Measurements from ENCODE around the gene KLF18. TPM values are rescaled to one million over a fixed set of nuclear protein-coding genes. Genes with fewer than 3 reads are reported as not detected.
A peak's percentile ranks its signal among the peaks of the same experiment; 100 is the strongest.

The KLF18 gene
- total and polyA plus RNA-seq, 5 donors: not detected

DNA sequence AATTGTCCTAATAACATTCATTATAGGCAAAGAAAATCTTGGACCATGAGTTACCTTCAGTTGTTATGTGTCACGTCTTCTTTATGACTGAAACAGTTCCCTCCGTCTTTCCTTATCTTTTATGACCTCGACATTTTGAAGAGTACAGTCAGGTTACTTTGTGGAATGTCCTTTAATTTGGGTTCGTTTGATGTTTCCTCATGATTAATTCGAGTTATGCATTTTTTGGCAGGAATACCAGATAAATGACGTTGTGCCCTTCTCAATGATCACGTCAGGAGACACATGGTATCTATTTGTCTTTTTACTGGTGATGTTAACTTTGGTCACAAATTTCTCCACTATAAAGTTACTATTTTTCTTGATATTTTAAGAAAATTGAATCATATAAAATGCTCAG, 40.1 kb downstream of the KLF18 start:
- Histone ChIP-seq H3K4me3 (ENCODE audit: low read length) (no peak overlapping the region), H3K27me3 (ENCODE audit: control insufficient read depth, insufficient read depth) (no peaks in the 10 kb centered on the region), H3K27ac (ENCODE audit: low read length) (no peak overlapping the region), H3K4me1 (ENCODE audit: control insufficient read depth, insufficient read depth, low read length) (no peaks in the 10 kb centered on the region), H3K9me3 (ENCODE audit: control insufficient read depth, low read length) (no peaks in the 10 kb centered on the region)
- DNase-seq (no peak), ATAC-seq (no peak)
- 61% methylated on average over 7 of the region's 7 CpGs for WGBS
- intact Hi-C loops (cut with DNase I): no loop called here

DNA sequence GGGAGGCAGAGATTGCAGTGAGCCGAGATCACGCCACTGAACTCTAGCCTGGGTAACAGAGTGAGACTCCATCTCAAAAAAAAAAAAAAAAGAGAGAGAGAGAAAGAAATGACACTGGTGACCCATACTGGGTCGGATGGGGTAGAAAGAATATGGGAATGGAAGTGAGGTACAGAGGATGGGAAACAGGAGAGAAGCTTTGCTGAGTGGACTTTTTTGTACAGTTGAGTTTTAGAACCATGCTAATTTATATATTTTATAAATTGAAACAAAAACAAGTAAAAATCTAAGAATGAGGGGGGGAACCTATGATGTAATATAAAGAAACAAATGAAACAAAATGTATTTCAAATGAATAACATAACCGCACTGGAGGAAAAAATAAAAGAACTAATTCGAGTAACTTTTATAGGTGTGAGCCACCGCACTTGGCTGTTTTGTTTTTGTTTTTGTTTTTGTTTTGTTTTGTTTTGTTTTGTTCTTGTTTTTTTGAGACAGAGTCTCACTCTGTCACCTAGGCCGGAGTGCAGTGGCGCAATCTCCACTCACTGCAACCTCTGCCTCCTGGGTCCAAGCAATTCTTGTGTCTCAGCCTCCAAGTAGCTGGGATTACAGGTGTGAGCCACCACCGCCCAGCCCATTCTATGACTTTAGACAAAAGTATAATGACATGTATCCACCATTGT, 41.1 kb downstream of the KLF18 start:
- Histone ChIP-seq H3K27me3 (ENCODE audit: control insufficient read depth, insufficient read depth) (no peaks in the 10 kb centered on the region), H3K4me3 (ENCODE audit: low read length) (no peak overlapping the region), H3K27ac (ENCODE audit: low read length) (no peak overlapping the region), H3K9me3 (ENCODE audit: control insufficient read depth, low read length) (no peaks in the 10 kb centered on the region), H3K4me1 (ENCODE audit: control insufficient read depth, insufficient read depth, low read length) (no peaks in the 10 kb centered on the region)
- no peak for DNase-seq
- no peak for ATAC-seq
- intact Hi-C loops (cut with DNase I): no loop called here
- 92% methylated on average over 9 of the region's 9 CpGs for WGBS

DNA sequence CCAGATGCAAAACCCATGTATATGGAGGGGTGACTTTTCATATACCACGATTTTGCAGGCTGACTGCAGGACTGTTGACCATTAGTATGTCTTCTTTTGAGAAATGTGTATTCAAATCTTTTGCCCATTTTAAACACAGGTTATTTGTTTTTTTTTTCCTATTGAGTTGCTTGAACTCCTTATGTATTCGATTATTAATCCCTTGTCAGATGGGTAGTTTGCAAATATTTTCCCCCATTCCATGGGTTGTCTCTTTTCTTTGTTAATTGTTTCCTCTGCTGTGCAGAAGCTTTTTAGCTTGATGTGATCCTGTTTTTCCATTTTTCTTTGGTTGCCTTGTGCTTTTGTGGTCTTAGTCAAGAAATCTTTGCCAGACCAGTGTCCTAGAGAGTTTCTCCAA, 47.4 kb downstream of the KLF18 start:
- Histone ChIP-seq H3K27ac (ENCODE audit: low read length) (no peak overlapping the region), H3K27me3 (ENCODE audit: control insufficient read depth, insufficient read depth) (no peaks in the 10 kb centered on the region), H3K4me3 (ENCODE audit: low read length) (no peak overlapping the region), H3K9me3 (ENCODE audit: control insufficient read depth, low read length) (no peaks in the 10 kb centered on the region), H3K4me1 (ENCODE audit: control insufficient read depth, insufficient read depth, low read length) (no peaks in the 10 kb centered on the region)
- no peak for ATAC-seq
- 88% methylated on average over 2 of the region's 2 CpGs for WGBS
- DNase-seq: no peak
- intact Hi-C loops (cut with DNase I): no loop called here

DNA sequence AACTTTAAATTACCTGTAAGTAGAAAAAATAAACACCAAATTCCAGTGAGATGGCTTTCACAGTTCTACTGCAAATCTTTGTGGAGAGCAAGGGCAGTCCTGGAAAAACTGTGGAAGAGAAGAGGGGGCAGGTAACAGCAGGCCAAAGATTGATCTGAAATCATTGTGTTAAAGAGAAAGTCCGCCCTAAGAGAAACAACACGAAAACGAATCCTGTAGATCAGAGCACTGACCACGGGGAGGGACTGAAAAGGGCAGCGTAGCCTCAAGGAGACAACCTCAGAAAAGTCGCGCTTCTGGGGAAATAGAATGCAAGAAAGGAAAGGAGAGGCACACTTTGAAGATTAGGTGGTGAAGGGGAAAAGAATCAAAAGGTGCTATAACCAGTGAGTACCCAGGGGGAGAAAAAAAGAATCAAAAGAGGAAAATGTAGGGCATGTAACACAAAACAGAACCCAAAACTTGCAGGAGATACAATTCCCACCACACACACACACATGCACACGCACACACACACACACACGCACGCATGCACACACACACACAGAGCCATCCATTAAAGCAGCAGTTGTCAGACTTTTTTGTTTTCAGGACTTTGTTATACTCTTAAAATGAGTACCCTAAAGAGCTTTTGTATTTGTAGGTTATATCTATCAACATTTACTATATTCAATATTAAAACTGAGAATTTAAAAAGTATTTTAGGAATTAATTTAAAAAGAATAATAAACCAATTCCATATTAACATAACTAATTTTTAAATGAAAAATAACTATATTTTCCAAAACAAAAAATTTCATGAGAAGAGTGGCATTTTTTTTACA, 50.8 kb downstream of the KLF18 start:
- Histone ChIP-seq H3K4me3 (ENCODE audit: low read length) (no peak overlapping the region), H3K27ac (ENCODE audit: low read length) (no peak overlapping the region), H3K9me3 (ENCODE audit: control insufficient read depth, low read length) (no peaks in the 10 kb centered on the region), H3K4me1 (ENCODE audit: control insufficient read depth, insufficient read depth, low read length) (no peaks in the 10 kb centered on the region), H3K27me3 (ENCODE audit: control insufficient read depth, insufficient read depth) (no peaks in the 10 kb centered on the region)
- no peak for DNase-seq
- no peak for ATAC-seq
- 76% methylated on average over 10 of the region's 10 CpGs for WGBS
- intact Hi-C loops (cut with DNase I): no loop called here

DNA sequence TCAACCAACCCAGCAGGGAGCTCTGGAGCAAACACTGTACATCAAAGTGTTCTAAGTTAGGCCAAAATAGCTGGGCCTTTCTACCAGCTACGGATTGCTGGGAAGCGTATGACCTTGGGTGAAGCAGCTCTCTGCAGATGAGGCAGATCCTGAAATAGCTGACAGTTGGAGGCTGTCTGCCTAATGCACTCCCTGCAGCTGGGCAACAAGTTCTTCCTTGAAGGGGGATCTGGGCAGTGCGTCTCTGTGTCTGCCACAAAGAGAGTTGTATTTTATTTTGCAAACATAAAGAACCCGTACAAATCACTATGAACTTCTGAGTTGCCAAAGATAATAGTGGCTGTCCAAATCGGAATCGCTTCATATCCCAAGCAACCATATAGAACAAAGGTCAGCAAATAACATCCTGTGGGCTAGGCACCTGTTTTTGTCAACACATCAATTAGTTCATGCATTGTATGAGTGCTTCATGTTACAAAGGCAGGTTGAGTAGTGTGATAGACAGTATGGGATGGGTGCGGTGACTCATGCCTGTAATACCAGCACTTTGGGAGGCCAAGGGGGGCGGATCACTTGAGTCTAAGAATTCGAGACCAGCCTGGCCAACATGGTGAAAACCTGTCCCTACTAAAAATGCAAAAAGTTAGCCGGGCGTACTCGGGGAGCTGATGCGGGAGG, 51.9 kb downstream of the KLF18 start:
- Histone ChIP-seq H3K27ac (ENCODE audit: low read length) (no peak overlapping the region), H3K4me3 (ENCODE audit: low read length) (no peak overlapping the region), H3K4me1 (ENCODE audit: control insufficient read depth, insufficient read depth, low read length) (no peaks in the 10 kb centered on the region), H3K9me3 (ENCODE audit: control insufficient read depth, low read length) (no peaks in the 10 kb centered on the region), H3K27me3 (ENCODE audit: control insufficient read depth, insufficient read depth) (no peaks in the 10 kb centered on the region)
- ATAC-seq (peak; percentile 69 to 78), DNase-seq (no peak)
- intact Hi-C loops (cut with DNase I): no loop called here
- 63% methylated on average over 13 of the region's 13 CpGs for WGBS

Other genes with a start within 250 kb of the KLF18 start
- gene ARTN, start 207.8 kb downstream of the KLF18 start, total RNA-seq: 1 to 10 TPM in 1 of 4 donors, under 1 TPM in 3; 0.40 to 1.3 (median 0.52) TPM
- 0.34 TPM for gene ARTN, start 207.8 kb downstream of the KLF18 start, polyA plus RNA-seq
- gene IPO13, start 194.7 kb downstream of the KLF18 start, total RNA-seq: 10 to 100 TPM; 25.5 to 31.2 (median 29.2) TPM
- 18.6 TPM for gene IPO13, start 194.7 kb downstream of the KLF18 start, polyA plus RNA-seq
- gene DPH2, start 171.6 kb downstream of the KLF18 start, total RNA-seq: 10 to 100 TPM; 14.2 to 19.0 (median 15.4) TPM
- 10.7 TPM for gene DPH2, start 171.6 kb downstream of the KLF18 start, polyA plus RNA-seq
- 100 to 1,000 TPM in 2 of 4 donors, 10 to 100 TPM in 2; 76.9 to 118 (median 99.2) TPM for gene ATP6V0B, start 166.7 kb downstream of the KLF18 start, total RNA-seq
- 111 TPM for gene ATP6V0B, start 166.7 kb downstream of the KLF18 start, polyA plus RNA-seq
- gene B4GALT2, start 162.4 kb downstream of the KLF18 start, total RNA-seq: 10 to 100 TPM; 30.5 to 39.1 (median 34.5) TPM
- gene B4GALT2, start 162.4 kb downstream of the KLF18 start, polyA plus RNA-seq: 29.3 TPM
- 1 to 10 TPM; 1.2 to 2.5 (median 1.9) TPM for gene CCDC24, start 150.0 kb downstream of the KLF18 start, total RNA-seq
- 2.8 TPM for gene CCDC24, start 150.0 kb downstream of the KLF18 start, polyA plus RNA-seq
- 1 to 10 TPM in 3 of 4 donors, under 1 TPM in 1; 0.95 to 1.6 (median 1.3) TPM for gene SLC6A9, start 110.2 kb downstream of the KLF18 start, total RNA-seq
- 1.0 TPM for gene SLC6A9, start 110.2 kb downstream of the KLF18 start, polyA plus RNA-seq
- gene KLF17, start 22.8 kb downstream of the KLF18 start, total RNA-seq: not detected
- gene KLF17, start 22.8 kb downstream of the KLF18 start, polyA plus RNA-seq: not detected
- 10 to 100 TPM; 26.2 to 35.9 (median 32.6) TPM for gene DMAP1, start 71.8 kb upstream of the KLF18 start, total RNA-seq
- gene DMAP1, start 71.8 kb upstream of the KLF18 start, polyA plus RNA-seq: 26.7 TPM
- 10 to 100 TPM; 47.1 to 56.3 (median 52.2) TPM for gene ERI3, start 213.6 kb upstream of the KLF18 start, total RNA-seq
- 36.4 TPM for gene ERI3, start 213.6 kb upstream of the KLF18 start, polyA plus RNA-seq

All from right cardiac atrium (tissue), 5 donors.